PC-9 (cell line): ENCODE data around the gene UBAP2L.

Experiments
- EZH2 ChIP-seq: fragments of 200-600 bp; sonication (generic); IDR thresholded peaks from 2 replicates; pipeline ENCODE4 v1.8.0; 2017; ENCODE audit warnings: antibody characterized with exemption, low read depth
- TF ChIP-seq, protein P1 (sequence below): fragments of 200-600 bp; sonication (generic); conservative IDR thresholded peaks from 2 replicates; pipeline ENCODE4 v1.6.1; 2017; ENCODE audit warnings: mixed run types, antibody characterized with exemption, mild to moderate bottlenecking, moderate library complexity

- no peak for TF ChIP-seq EZH2
- TF ChIP-seq, protein P1, sequence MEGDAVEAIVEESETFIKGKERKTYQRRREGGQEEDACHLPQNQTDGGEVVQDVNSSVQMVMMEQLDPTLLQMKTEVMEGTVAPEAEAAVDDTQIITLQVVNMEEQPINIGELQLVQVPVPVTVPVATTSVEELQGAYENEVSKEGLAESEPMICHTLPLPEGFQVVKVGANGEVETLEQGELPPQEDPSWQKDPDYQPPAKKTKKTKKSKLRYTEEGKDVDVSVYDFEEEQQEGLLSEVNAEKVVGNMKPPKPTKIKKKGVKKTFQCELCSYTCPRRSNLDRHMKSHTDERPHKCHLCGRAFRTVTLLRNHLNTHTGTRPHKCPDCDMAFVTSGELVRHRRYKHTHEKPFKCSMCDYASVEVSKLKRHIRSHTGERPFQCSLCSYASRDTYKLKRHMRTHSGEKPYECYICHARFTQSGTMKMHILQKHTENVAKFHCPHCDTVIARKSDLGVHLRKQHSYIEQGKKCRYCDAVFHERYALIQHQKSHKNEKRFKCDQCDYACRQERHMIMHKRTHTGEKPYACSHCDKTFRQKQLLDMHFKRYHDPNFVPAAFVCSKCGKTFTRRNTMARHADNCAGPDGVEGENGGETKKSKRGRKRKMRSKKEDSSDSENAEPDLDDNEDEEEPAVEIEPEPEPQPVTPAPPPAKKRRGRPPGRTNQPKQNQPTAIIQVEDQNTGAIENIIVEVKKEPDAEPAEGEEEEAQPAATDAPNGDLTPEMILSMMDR, result no peak
These were observed 18.7 kb downstream of the UBAP2L start for GRCh38 chr1:154239491-154239890.
